ENCODE measurements around the gene CD82. TPM values are rescaled to one million over a fixed set of nuclear protein-coding genes. Genes with fewer than 3 reads are reported as not detected.

CD82 gene
- total RNA-seq, 1 experiment from 2014 or later = 114 TPM

- TF ChIP-seq, protein P1, sequence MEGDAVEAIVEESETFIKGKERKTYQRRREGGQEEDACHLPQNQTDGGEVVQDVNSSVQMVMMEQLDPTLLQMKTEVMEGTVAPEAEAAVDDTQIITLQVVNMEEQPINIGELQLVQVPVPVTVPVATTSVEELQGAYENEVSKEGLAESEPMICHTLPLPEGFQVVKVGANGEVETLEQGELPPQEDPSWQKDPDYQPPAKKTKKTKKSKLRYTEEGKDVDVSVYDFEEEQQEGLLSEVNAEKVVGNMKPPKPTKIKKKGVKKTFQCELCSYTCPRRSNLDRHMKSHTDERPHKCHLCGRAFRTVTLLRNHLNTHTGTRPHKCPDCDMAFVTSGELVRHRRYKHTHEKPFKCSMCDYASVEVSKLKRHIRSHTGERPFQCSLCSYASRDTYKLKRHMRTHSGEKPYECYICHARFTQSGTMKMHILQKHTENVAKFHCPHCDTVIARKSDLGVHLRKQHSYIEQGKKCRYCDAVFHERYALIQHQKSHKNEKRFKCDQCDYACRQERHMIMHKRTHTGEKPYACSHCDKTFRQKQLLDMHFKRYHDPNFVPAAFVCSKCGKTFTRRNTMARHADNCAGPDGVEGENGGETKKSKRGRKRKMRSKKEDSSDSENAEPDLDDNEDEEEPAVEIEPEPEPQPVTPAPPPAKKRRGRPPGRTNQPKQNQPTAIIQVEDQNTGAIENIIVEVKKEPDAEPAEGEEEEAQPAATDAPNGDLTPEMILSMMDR (IDR thresholded peaks at IDR 0.05; ENCODE audit: unreplicated experiment) = no peak
- Mint-ChIP-seq H3K4me3 (ENCODE audit: unreplicated experiment) (no peak overlapping the region), H3K27me3 (ENCODE audit: insufficient read depth, unreplicated experiment) (no peaks in the 10 kb centered on the region), H3K4me1 (ENCODE audit: insufficient read depth, unreplicated experiment) (peaks cover 15% of the 10 kb centered on the region), H3K9me3 (ENCODE audit: unreplicated experiment) (no peaks in the 10 kb centered on the region), H3K27ac (ENCODE audit: low read depth, unreplicated experiment) (no peak overlapping the region), H3K36me3 (ENCODE audit: insufficient read depth, unreplicated experiment) (peaks cover 40% of the 10 kb centered on the region)
- intact Hi-C loops (cut with micrococcal nuclease) = no loop called here
- DNase-seq (ENCODE audit: unreplicated experiment) = no peak
- no TSS peak for BruUV-seq (replicated peaks)
- ChIA-PET POLR2A (interaction anchor here (1.1 kb wide), 1 partner anchor 13 kb away, joined by 4 read pairs; no protein-coding TSS in a partner anchor), CTCF (interaction anchor here (1.4 to 2.1 kb wide), 2 partner anchors 26 to 34 kb away, joined by 4 to 7 read pairs; no protein-coding TSS in a partner anchor)
These were observed 26.1 kb downstream of the CD82 start for GRCh38 chr11:44591557-44591956.

- H3K27ac Mint-ChIP-seq (ENCODE audit: low read depth, unreplicated experiment) = no peak overlapping the region
- DNase-seq (ENCODE audit: unreplicated experiment) = peak; percentile 65
- no TSS peak for BruUV-seq (replicated peaks)
- CTCF ChIA-PET = interaction anchor here (1.4 to 2.1 kb wide), 2 partner anchors 25 to 35 kb away, joined by 4 to 7 read pairs; no protein-coding TSS in a partner anchor
- peaks cover 32% of the 10 kb centered on the region for H3K36me3 Mint-ChIP-seq (ENCODE audit: insufficient read depth, unreplicated experiment)
- H3K27me3 Mint-ChIP-seq (ENCODE audit: insufficient read depth, unreplicated experiment) = no peaks in the 10 kb centered on the region
- H3K9me3 Mint-ChIP-seq (ENCODE audit: unreplicated experiment) = no peaks in the 10 kb centered on the region
- H3K4me1 Mint-ChIP-seq (ENCODE audit: insufficient read depth, unreplicated experiment) = peaks cover 21% of the 10 kb centered on the region
- TF ChIP-seq, protein P1 (IDR thresholded peaks at IDR 0.05; ENCODE audit: unreplicated experiment) = no peak
- H3K4me3 Mint-ChIP-seq (ENCODE audit: unreplicated experiment) = no peak overlapping the region
- POLR2A ChIA-PET = interaction anchor here (0.6 kb wide), 1 partner anchor 336 kb away, joined by 3 read pairs; no protein-coding TSS in a partner anchor
- intact Hi-C loops (cut with micrococcal nuclease) = no loop called here
These were observed 26.9 kb downstream of the CD82 start for GRCh38 chr11:44592125-44592940.

GRCh38 chr11:44593251-44593650, 27.8 kb downstream of the CD82 start:
- no peak for DNase-seq (ENCODE audit: unreplicated experiment)
- H3K36me3 Mint-ChIP-seq (ENCODE audit: insufficient read depth, unreplicated experiment) = peaks cover 23% of the 10 kb centered on the region
- POLR2A ChIA-PET = no interaction called here
- TF ChIP-seq, protein P1 (IDR thresholded peaks at IDR 0.05; ENCODE audit: unreplicated experiment) = no peak
- intact Hi-C loops (cut with micrococcal nuclease) = no loop called here
- no peaks in the 10 kb centered on the region for H3K9me3 Mint-ChIP-seq (ENCODE audit: unreplicated experiment)
- no peak overlapping the region for H3K4me3 Mint-ChIP-seq (ENCODE audit: unreplicated experiment)
- CTCF ChIA-PET = interaction anchor here (0.9 kb wide), 1 partner anchor 10 kb away, joined by 3 read pairs; no protein-coding TSS in a partner anchor
- no peak overlapping the region for H3K27ac Mint-ChIP-seq (ENCODE audit: low read depth, unreplicated experiment)
- H3K27me3 Mint-ChIP-seq (ENCODE audit: insufficient read depth, unreplicated experiment) = no peaks in the 10 kb centered on the region
- peaks cover 21% of the 10 kb centered on the region for H3K4me1 Mint-ChIP-seq (ENCODE audit: insufficient read depth, unreplicated experiment)
- BruUV-seq (replicated peaks) = no TSS peak

DNA sequence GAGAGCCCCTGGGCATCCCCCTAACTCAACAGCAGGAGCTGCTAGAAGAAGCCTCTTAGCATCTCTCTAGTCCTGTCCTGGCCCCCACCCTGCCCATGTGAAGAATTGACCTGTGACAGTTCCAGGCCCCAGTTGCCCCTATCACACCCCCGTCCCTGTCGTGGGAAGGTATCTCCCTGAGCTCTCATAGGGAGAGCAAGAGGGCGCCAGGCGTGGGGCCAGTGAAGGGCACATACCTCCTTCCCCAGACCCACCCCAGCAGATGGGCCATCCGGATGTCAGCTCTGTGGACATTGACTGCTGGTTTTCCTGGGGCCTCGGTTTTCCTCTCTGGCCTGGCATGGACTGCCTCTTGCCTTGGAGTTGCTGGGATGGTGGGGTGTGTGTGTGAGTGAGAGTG, 29.5 kb downstream of the CD82 start:
- POLR2A ChIA-PET = interaction anchor here (0.8 kb wide), 1 partner anchor 11 kb away, joined by 3 read pairs; no protein-coding TSS in a partner anchor
- Mint-ChIP-seq H3K27me3 (ENCODE audit: insufficient read depth, unreplicated experiment) (no peaks in the 10 kb centered on the region), H3K4me1 (ENCODE audit: insufficient read depth, unreplicated experiment) (peaks cover 10% of the 10 kb centered on the region), H3K36me3 (ENCODE audit: insufficient read depth, unreplicated experiment) (peaks cover 21% of the 10 kb centered on the region), H3K27ac (ENCODE audit: low read depth, unreplicated experiment) (no peak overlapping the region), H3K9me3 (ENCODE audit: unreplicated experiment) (no peaks in the 10 kb centered on the region), H3K4me3 (ENCODE audit: unreplicated experiment) (no peak overlapping the region)
- intact Hi-C loops (cut with micrococcal nuclease) = no loop called here
- TF ChIP-seq, protein P1 (IDR thresholded peaks at IDR 0.05; ENCODE audit: unreplicated experiment) = no peak
- CTCF ChIA-PET = no interaction called here
- BruUV-seq (replicated peaks) = no TSS peak
- DNase-seq (ENCODE audit: unreplicated experiment) = no peak
